Astrocyte (in vitro differentiated cells and primary cell): Measurements from ENCODE around the gene CDHR5.

Experiments
- EZH2 ChIP-seq: IDR thresholded peaks from 2 replicates; pipeline ENCODE4 v1.6.1; 2012; ENCODE audit warnings: mild to moderate bottlenecking, low read length, inconsistent platforms; ENCODE audit not compliant: insufficient read depth
- TF ChIP-seq, protein P1 (sequence below): IDR thresholded peaks from 2 replicates; pipeline ENCODE4 v1.5.1; 2011; ENCODE audit warnings: low read depth, mild to moderate bottlenecking, inconsistent platforms, low read length, moderate library complexity; ENCODE audit not compliant: insufficient read depth

DNA sequence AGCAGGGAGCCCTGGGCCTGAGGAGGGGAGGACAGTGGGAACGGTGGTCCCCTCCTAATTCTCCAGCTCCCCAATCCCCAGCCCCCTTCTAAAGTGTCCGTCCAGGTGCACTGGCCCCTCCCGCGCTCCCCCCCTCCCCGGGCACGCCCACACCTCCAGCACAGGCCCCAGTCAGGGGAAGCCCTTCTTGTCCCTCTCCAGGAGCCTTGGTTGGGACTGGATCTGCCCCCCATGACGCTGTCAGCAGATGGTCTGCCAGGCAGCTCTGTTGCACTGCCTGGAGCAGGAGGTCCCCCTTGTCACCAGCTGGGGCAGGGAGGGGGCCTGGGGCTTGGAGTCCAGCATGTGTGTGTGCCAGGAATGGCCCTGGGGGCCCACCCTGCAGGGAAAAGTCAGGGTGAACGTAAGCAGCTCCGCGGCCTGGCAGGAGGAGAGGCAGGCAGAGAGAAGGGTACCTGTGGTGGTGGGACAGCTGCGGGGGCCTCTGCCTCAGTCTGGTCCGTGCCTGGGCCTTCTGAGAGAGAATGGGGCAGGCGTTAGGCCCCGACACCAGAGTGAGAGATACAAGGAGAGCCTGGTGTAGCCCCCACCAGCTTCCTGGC is 10.6 kb downstream of the CDHR5 start:
- TF ChIP-seq, protein P1, sequence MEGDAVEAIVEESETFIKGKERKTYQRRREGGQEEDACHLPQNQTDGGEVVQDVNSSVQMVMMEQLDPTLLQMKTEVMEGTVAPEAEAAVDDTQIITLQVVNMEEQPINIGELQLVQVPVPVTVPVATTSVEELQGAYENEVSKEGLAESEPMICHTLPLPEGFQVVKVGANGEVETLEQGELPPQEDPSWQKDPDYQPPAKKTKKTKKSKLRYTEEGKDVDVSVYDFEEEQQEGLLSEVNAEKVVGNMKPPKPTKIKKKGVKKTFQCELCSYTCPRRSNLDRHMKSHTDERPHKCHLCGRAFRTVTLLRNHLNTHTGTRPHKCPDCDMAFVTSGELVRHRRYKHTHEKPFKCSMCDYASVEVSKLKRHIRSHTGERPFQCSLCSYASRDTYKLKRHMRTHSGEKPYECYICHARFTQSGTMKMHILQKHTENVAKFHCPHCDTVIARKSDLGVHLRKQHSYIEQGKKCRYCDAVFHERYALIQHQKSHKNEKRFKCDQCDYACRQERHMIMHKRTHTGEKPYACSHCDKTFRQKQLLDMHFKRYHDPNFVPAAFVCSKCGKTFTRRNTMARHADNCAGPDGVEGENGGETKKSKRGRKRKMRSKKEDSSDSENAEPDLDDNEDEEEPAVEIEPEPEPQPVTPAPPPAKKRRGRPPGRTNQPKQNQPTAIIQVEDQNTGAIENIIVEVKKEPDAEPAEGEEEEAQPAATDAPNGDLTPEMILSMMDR, result no peak
- no peak for TF ChIP-seq EZH2
